HEK293 (cell line): ENCODE results near the gene CXADR.

Experiments used
- CTCF ChIA-PET: fragments of 350-600 bp; formaldehyde crosslinking; extraction: SDS; loops from one replicate; lab custom pipeline; 2021; ENCODE audit warnings: antibody characterized with exemption; lab: Yijun Ruan, JAX
- POLR2A ChIA-PET: fragments of 300-600 bp; formaldehyde crosslinking; extraction: SDS; loops from one replicate; lab custom pipeline; 2020; ENCODE audit warnings: antibody characterized with exemption, inconsistent platforms; lab: Yijun Ruan, JAX
- H3K27ac ChIP-seq: fragments of 200-500 bp; sonication (Bioruptor generic); 2 replicates; pipeline ENCODE4 v1.5.1; 2014; ENCODE audit warnings: low read depth, low read length, control low read depth, inconsistent platforms; ENCODE audit errors: extremely low read depth
- H3K36me3 ChIP-seq, 2 experiments: fragments of 200-500 bp in 1 of 2; sonication (Bioruptor generic) in 1 of 2; 1 replicate in 1 of 2; 2 replicates in 1 of 2; pipeline ENCODE4 v1.5.1; 2014 to 2017; ENCODE audit warnings: inconsistent platforms in 2 of 2, low read length in 2 of 2; ENCODE audit not compliant: control insufficient read depth in 2 of 2, insufficient read depth in 1 of 2
- H3K4me1 ChIP-seq: fragments of 200-500 bp; sonication (Bioruptor generic); 2 replicates; pipeline ENCODE4 v1.5.1; 2014; ENCODE audit warnings: mild to moderate bottlenecking, low read length, inconsistent platforms; ENCODE audit not compliant: control insufficient read depth, insufficient read depth
- H3K4me3 ChIP-seq: 2 replicates; pipeline ENCODE4 v1.5.1; 2011; ENCODE audit warnings: low read depth, mild to moderate bottlenecking, control low read depth, low read length, moderate library complexity
- H3K9me3 ChIP-seq: fragments of 200-500 bp; sonication (Bioruptor generic); 2 replicates; pipeline ENCODE4 v1.5.1; 2014; ENCODE audit warnings: low read depth, low read length, inconsistent platforms; ENCODE audit not compliant: control insufficient read depth, insufficient read depth
- BCL11B ChIP-seq: fragments of 450-650 bp; formaldehyde crosslinking; IDR thresholded peaks from 2 replicates; pipeline ENCODE4 v1.5.1; 2016; ENCODE audit warnings: low read depth, missing biosample characterization, missing genetic modification characterization
- KLF17 ChIP-seq: fragments of 450-650 bp; formaldehyde crosslinking; IDR thresholded peaks from 2 replicates; pipeline ENCODE4 v1.5.1; 2016; ENCODE audit warnings: missing biosample characterization, missing genetic modification characterization
- OVOL3 ChIP-seq: fragments of 450-650 bp; formaldehyde crosslinking; IDR thresholded peaks from 2 replicates; pipeline ENCODE4 v1.5.1; 2016; ENCODE audit warnings: missing biosample characterization, missing genetic modification characterization
- WT1 ChIP-seq: fragments of 450-650 bp; formaldehyde crosslinking; IDR thresholded peaks from 2 replicates; pipeline ENCODE4 v1.5.1; 2016; ENCODE audit warnings: missing biosample characterization, missing genetic modification characterization
- ZNF174 ChIP-seq: fragments of 450-650 bp; formaldehyde crosslinking; IDR thresholded peaks from 2 replicates; pipeline ENCODE4 v1.5.0; 2017; ENCODE audit warnings: missing biosample characterization, mild to moderate bottlenecking, missing genetic modification characterization
- ZNF621 ChIP-seq: fragments of 450-650 bp; formaldehyde crosslinking; IDR thresholded peaks from 2 replicates; pipeline ENCODE4 v1.5.1; 2017; ENCODE audit warnings: missing biosample characterization, missing genetic modification characterization
- ZXDB ChIP-seq: fragments of 450-650 bp; formaldehyde crosslinking; IDR thresholded peaks from 2 replicates; pipeline ENCODE4 v1.5.1; 2016; ENCODE audit warnings: missing biosample characterization, missing genetic modification characterization
- TF ChIP-seq, protein P1 (sequence below): fragments of 450-650 bp; formaldehyde crosslinking; IDR thresholded peaks from 2 replicates; pipeline ENCODE4 v1.5.1; 2016; ENCODE audit warnings: missing biosample characterization, missing genetic modification characterization

The CXADR gene

DNA sequence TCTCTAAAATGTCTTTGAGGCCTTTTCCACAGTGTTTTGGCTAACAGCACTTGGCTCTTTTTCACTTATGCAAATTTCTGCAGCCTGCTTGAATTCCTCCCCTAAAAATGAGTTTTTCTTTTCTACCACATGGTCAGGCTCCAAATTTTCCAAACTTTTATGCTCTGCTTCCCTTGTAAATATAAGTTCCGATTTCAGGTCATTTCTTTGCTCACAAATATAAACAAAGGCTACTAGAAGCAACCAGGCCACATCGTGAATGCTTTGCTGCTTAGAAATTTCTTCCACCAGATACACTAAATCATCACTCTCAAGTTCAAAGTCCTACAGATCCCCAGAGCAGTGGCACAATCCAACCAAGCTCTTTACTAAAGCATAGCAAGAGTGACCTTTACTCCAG lies 128.0 kb downstream of the CXADR start:
- no peaks in the 10 kb centered on the region for H3K9me3 ChIP-seq
- H3K4me3 ChIP-seq, result no peak overlapping the region
- no peak overlapping the region for H3K27ac ChIP-seq
- POLR2A ChIA-PET, result no interaction called here
- H3K36me3 ChIP-seq, result no peaks in the 10 kb centered on the region
- CTCF ChIA-PET, result interaction anchor here (0.8 kb wide), 1 partner anchor 1311 kb away, joined by 4 read pairs; no protein-coding TSS in a partner anchor
- no peak for TF ChIP-seq ZNF174 (tag by site-specific recombination)
- no peak for TF ChIP-seq OVOL3 (tag by site-specific recombination)
- TF ChIP-seq, protein P1, sequence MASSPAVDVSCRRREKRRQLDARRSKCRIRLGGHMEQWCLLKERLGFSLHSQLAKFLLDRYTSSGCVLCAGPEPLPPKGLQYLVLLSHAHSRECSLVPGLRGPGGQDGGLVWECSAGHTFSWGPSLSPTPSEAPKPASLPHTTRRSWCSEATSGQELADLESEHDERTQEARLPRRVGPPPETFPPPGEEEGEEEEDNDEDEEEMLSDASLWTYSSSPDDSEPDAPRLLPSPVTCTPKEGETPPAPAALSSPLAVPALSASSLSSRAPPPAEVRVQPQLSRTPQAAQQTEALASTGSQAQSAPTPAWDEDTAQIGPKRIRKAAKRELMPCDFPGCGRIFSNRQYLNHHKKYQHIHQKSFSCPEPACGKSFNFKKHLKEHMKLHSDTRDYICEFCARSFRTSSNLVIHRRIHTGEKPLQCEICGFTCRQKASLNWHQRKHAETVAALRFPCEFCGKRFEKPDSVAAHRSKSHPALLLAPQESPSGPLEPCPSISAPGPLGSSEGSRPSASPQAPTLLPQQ (tag by site-specific recombination), result no peak
- TF ChIP-seq BCL11B (tag by site-specific recombination), result no peak
- TF ChIP-seq WT1 (tag by site-specific recombination), result no peak
- no peak for TF ChIP-seq KLF17 (tag by site-specific recombination)
- TF ChIP-seq ZNF621 (tag by site-specific recombination), result no peak
- TF ChIP-seq ZXDB, result no peak
- no peaks in the 10 kb centered on the region for H3K4me1 ChIP-seq
